ENCODE measurements around the gene CDH16.

The CDH16 gene

DNA sequence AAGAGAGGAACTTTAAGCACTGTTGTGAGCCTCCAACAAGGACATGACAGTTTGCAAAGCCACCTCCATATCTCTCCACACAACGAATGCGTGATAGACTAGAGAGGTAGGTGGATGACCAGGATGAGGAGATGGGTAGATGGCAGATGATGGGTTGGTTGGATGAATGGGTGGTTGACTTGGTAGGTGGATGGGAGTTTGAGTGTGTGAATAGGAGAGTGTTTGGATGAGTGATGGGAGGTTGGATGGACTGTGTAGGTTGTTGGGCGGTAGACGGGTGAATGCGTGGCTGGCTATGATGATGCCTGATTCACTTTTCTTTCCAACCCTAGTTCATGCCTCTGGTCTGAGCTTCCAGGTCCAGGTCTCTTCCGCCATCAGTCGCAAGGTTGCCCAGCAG lies 4.1 kb downstream of the CDH16 start:
- Histone ChIP-seq H3K9me3 (no peaks in the 10 kb centered on the region), H3K27ac (no peak overlapping the region), H3K4me3 (ENCODE audit: low read depth in 1 of 2, low read length in 1 of 2) (no peak overlapping the region), H3K36me3 (no peaks in the 10 kb centered on the region), H3K4me1 (ENCODE audit: control insufficient read depth in 1 of 2, insufficient read depth in 1 of 2, low read depth in 1 of 2, low read length in 1 of 2) (no peaks in the 10 kb centered on the region), H3K27me3 (peaks cover 4% of the 10 kb centered on the region)
- TF ChIP-seq, protein P1, sequence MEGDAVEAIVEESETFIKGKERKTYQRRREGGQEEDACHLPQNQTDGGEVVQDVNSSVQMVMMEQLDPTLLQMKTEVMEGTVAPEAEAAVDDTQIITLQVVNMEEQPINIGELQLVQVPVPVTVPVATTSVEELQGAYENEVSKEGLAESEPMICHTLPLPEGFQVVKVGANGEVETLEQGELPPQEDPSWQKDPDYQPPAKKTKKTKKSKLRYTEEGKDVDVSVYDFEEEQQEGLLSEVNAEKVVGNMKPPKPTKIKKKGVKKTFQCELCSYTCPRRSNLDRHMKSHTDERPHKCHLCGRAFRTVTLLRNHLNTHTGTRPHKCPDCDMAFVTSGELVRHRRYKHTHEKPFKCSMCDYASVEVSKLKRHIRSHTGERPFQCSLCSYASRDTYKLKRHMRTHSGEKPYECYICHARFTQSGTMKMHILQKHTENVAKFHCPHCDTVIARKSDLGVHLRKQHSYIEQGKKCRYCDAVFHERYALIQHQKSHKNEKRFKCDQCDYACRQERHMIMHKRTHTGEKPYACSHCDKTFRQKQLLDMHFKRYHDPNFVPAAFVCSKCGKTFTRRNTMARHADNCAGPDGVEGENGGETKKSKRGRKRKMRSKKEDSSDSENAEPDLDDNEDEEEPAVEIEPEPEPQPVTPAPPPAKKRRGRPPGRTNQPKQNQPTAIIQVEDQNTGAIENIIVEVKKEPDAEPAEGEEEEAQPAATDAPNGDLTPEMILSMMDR (IDR thresholded peaks at IDR 0.05), result no peak

DNA sequence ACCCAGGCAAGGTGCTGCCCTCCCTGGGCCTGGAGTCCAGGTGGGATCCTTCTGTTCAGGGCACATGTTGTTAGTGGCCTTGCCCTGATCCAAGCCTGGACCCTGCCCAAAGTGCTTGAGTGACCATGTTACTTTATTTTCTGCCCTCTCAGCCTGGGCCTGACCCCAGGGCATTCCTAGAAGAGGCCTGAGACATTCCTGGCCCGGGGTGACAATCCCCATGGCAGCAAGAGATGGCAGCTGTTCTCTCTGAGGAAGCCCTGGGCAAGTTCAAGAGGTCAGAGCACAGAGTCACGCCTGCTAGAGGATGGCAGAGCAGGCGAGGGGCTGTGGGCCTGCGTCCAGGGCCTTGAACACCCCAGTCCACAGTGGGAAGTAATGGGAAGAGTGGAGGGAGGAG lies 5.0 kb downstream of the CDH16 start:
- H3K4me3 ChIP-seq (ENCODE audit: low read depth in 1 of 2, low read length in 1 of 2), result no peak overlapping the region
- H3K27ac ChIP-seq, result no peak overlapping the region
- no peaks in the 10 kb centered on the region for H3K36me3 ChIP-seq
- no peaks in the 10 kb centered on the region for H3K4me1 ChIP-seq (ENCODE audit: control insufficient read depth in 1 of 2, insufficient read depth in 1 of 2, low read depth in 1 of 2, low read length in 1 of 2)
- TF ChIP-seq, protein P1 (IDR thresholded peaks at IDR 0.05), result no peak
- H3K9me3 ChIP-seq, result no peaks in the 10 kb centered on the region
- no peaks in the 10 kb centered on the region for H3K27me3 ChIP-seq

DNA sequence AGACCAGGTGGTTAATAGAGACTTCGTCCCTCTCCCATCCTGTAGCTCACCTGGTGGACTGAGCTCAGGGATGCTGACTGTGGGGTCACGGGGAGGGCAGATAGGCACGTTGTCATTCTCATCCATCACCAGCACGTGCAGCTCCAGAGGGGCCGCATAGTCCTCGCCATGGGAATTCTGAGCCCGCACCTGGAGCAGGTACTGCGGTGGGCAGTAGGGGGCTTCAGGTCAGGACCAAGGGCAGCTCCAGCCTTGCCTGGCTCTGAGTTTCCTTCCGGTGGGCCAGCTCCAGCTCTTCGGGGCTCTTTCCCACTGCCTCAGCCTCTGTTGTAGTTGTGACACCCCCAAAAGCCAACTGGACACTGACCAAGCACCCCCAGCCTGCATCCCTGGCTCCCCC lies 5.6 kb downstream of the CDH16 start:
- H3K27me3 ChIP-seq, result peaks cover 6% of the 10 kb centered on the region
- H3K9me3 ChIP-seq, result no peaks in the 10 kb centered on the region
- no peaks in the 10 kb centered on the region for H3K4me1 ChIP-seq (ENCODE audit: control insufficient read depth in 1 of 2, insufficient read depth in 1 of 2, low read depth in 1 of 2, low read length in 1 of 2)
- TF ChIP-seq, protein P1 (IDR thresholded peaks at IDR 0.05), result no peak
- H3K36me3 ChIP-seq, result no peaks in the 10 kb centered on the region
- no peak overlapping the region for H3K27ac ChIP-seq
- no peak overlapping the region for H3K4me3 ChIP-seq (ENCODE audit: low read depth in 1 of 2, low read length in 1 of 2)

DNA sequence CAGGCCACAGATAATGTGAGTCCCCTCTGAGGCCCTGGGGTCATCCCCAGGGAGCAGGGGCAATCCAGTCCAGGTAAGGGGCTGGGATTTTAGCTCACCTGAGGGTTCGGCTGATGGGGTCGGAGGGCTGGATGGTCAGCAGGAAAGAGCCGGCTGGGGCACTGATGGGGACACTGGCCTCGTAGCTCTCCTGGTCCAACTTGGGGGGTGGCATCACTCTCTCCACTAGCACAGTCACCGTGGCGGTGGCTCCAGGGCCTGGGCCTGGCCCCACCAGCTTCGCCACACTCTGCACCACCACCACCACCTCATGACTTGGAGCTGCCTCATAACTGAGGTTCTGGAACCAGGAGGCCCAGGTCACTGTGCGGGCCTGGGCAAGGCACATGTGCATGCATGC lies 6.9 kb downstream of the CDH16 start:
- Histone ChIP-seq H3K4me1 (ENCODE audit: control insufficient read depth in 1 of 2, insufficient read depth in 1 of 2, low read depth in 1 of 2, low read length in 1 of 2) (no peaks in the 10 kb centered on the region), H3K27me3 (peaks cover 7% of the 10 kb centered on the region), H3K9me3 (no peaks in the 10 kb centered on the region), H3K4me3 (ENCODE audit: low read depth in 1 of 2, low read length in 1 of 2) (no peak overlapping the region), H3K36me3 (no peaks in the 10 kb centered on the region), H3K27ac (no peak overlapping the region)
- TF ChIP-seq, protein P1 (IDR thresholded peaks at IDR 0.05), result no peak

DNA sequence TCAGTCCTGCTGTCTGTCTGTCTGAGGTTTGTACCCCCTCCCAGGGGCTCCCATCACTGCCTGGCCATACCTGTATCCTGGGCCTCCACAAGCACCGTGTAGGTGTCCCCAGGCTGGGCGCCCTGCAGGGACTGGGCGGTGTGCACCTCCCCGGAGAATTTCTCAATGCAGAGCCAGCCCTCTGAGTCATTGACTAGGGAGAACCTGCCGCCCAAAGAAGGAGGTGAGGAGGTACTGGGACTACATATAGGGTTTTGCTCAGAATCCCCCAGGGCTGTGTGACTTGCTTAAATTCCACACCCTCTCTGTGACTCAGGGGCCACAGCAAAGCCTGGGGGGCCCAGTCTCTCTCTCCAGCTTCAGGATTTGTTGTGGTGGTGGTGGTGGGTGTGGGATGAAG lies 7.6 kb downstream of the CDH16 start:
- Histone ChIP-seq H3K9me3 (no peaks in the 10 kb centered on the region), H3K27me3 (peaks cover 7% of the 10 kb centered on the region), H3K27ac (no peak overlapping the region), H3K36me3 (no peaks in the 10 kb centered on the region), H3K4me3 (ENCODE audit: low read depth in 1 of 2, low read length in 1 of 2) (no peak overlapping the region), H3K4me1 (ENCODE audit: control insufficient read depth in 1 of 2, insufficient read depth in 1 of 2, low read depth in 1 of 2, low read length in 1 of 2) (no peaks in the 10 kb centered on the region)
- TF ChIP-seq, protein P1 (IDR thresholded peaks at IDR 0.05), result no peak
